H1 (cell line): ENCODE results near the gene PALD1. TPM values are rescaled to one million over a fixed set of nuclear protein-coding genes. Genes with fewer than 3 reads are reported as not detected.

Experiments
- BACH1 ChIP-seq: IDR thresholded peaks from 2 replicates; pipeline ENCODE4 v1.6.1; 2012; ENCODE audit warnings: low read length, improper control_type of control experiment
- BRCA1 ChIP-seq: IDR thresholded peaks from 2 replicates; pipeline ENCODE4 v1.6.1; 2012; ENCODE audit warnings: low read depth, low read length, improper control_type of control experiment
- CBX5 ChIP-seq: fragments of 300-800, 300-1000 bp; sonication (generic); IDR thresholded peaks from 2 replicates; pipeline ENCODE4 v1.7.1; 2016; ENCODE audit warnings: antibody characterized with exemption, low read length, low read depth
- CHD2 ChIP-seq: IDR thresholded peaks from 2 replicates; pipeline ENCODE4 v1.6.1; 2012; ENCODE audit warnings: low read length, improper control_type of control experiment
- EGR1 ChIP-seq: IDR thresholded peaks from 2 replicates; pipeline ENCODE4 v1.6.1; 2011; ENCODE audit warnings: low read depth, low read length, borderline replicate concordance
- FOSL1 ChIP-seq: IDR thresholded peaks from 2 replicates; pipeline ENCODE4 v1.6.1; 2011; ENCODE audit warnings: mild to moderate bottlenecking, low read depth, low read length, moderate library complexity; ENCODE audit not compliant: insufficient read depth
- HDAC2 ChIP-seq, 2 experiments: fragments of 300-600 bp in 1 of 2; sonication (generic) in 1 of 2; IDR thresholded peaks; 2 replicates each; pipeline ENCODE4 v1.6.1; 2011 to 2012; ENCODE audit warnings: low read depth in 2 of 2, low read length in 2 of 2, mild to moderate bottlenecking in 2 of 2, moderate library complexity in 2 of 2, borderline replicate concordance in 1 of 2, inconsistent platforms in 1 of 2
- PHF8 ChIP-seq: fragments of 200-600 bp; sonication (generic); conservative IDR thresholded peaks from 2 replicates; pipeline ENCODE4 v1.7.1; 2012; ENCODE audit warnings: low read depth, mild to moderate bottlenecking, inconsistent platforms, low read length, moderate library complexity
- POLR2A ChIP-seq, 2 experiments: IDR thresholded peaks; 1 replicate in 1 of 2; 2 replicates in 1 of 2; pipeline ENCODE4 v1.6.1; 2011; ENCODE audit warnings: low read depth in 2 of 2, low read length in 2 of 2, mild to moderate bottlenecking in 2 of 2; ENCODE audit errors: control extremely low read depth in 1 of 2
- POLR2AphosphoS5 ChIP-seq: IDR thresholded peaks from 2 replicates; pipeline ENCODE4 v1.6.1; 2011; ENCODE audit warnings: low read depth, low read length
- RXRA ChIP-seq: IDR thresholded peaks from 2 replicates; pipeline ENCODE4 v1.6.1; 2011; ENCODE audit warnings: low read depth, mild to moderate bottlenecking, low read length, moderate library complexity; ENCODE audit not compliant: insufficient read depth
- SP1 ChIP-seq: IDR thresholded peaks from 2 replicates; pipeline ENCODE4 v1.6.1; 2011; ENCODE audit warnings: low read depth, low read length
- SP2 ChIP-seq: IDR thresholded peaks from 2 replicates; pipeline ENCODE4 v1.6.1; 2012; ENCODE audit warnings: mild to moderate bottlenecking, low read length, inconsistent platforms
- SRF ChIP-seq: IDR thresholded peaks from 2 replicates; pipeline ENCODE4 v1.6.1; 2011; ENCODE audit warnings: mild to moderate bottlenecking, low read depth, low read length, moderate library complexity
- SUZ12 ChIP-seq: fragments of 200-600 bp; sonication (generic); IDR thresholded peaks from 2 replicates; pipeline ENCODE4 v1.6.1; 2012; ENCODE audit warnings: mild to moderate bottlenecking, inconsistent platforms, low read length, moderate library complexity, mixed read lengths
- TBP ChIP-seq: IDR thresholded peaks from 2 replicates; pipeline ENCODE4 v1.6.1; 2011; ENCODE audit warnings: low read depth, low read length, improper control_type of control experiment
- TEAD4 ChIP-seq: IDR thresholded peaks from 2 replicates; pipeline ENCODE4 v1.6.1; 2012; ENCODE audit warnings: low read depth, low read length, inconsistent platforms, mixed read lengths
- ZNF274 ChIP-seq: IDR thresholded peaks from 2 replicates; pipeline ENCODE4 v1.7.0; 2012; ENCODE audit warnings: low read length, borderline replicate concordance; ENCODE audit errors: extremely low read depth
- polyA plus RNA-seq, 7 experiments: library from polyadenylated mRNA; depleted of rRNA in 3 of 7; stranded (reverse) in 5 of 7; unstranded in 2 of 7; fragments of >200 nt in 5 of 7; fragments of 200-250 nt in 2 of 7; gene quantifications; 1 replicate in 5 of 7; 2 replicates in 1 of 7; 4 replicates in 1 of 7; pipeline versions ENCODE4 v1.2.1 to v1.2.3, GENCODE V29; 2011 to 2013; ENCODE audit warnings: missing spikeins in 2 of 7, mixed read lengths in 2 of 7
- total RNA-seq: library from RNA; stranded (reverse); fragmentation: NEBNext Ultra II Directional; extraction: Animal tissue kit (Norgen Biotek cat#: 25700); gene quantifications from 2 replicates; pipeline ENCODE4 v1.2.1, GENCODE V29; 2021
- TF ChIP-seq, protein P1 (sequence below): IDR thresholded peaks from 2 replicates; pipeline ENCODE4 v1.6.1; 2012; ENCODE audit warnings: inconsistent platforms
- TF ChIP-seq, protein P2 (sequence below), 3 experiments: IDR thresholded peaks; 1 replicate in 2 of 3; 2 replicates in 1 of 3; pipeline versions ENCODE4 v1.5.1 to v1.6.1; 2011; ENCODE audit warnings: low read length in 3 of 3, mild to moderate bottlenecking in 3 of 3, inconsistent platforms in 2 of 3, low read depth in 1 of 3, moderate library complexity in 1 of 3; ENCODE audit not compliant: insufficient read depth in 1 of 3; ENCODE audit errors: control extremely low read depth in 1 of 3
- TF ChIP-seq, protein P3 (sequence below): IDR thresholded peaks from 2 replicates; pipeline ENCODE4 v1.6.1; 2011; ENCODE audit warnings: low read length, improper control_type of control experiment

PALD1 gene
- total and polyA plus RNA-seq, 2 of the 8 experiments (the other 6 are each of a cell fraction or from before 2014, with no cell fraction given), result 13.3 to 32.8 TPM

DNA sequence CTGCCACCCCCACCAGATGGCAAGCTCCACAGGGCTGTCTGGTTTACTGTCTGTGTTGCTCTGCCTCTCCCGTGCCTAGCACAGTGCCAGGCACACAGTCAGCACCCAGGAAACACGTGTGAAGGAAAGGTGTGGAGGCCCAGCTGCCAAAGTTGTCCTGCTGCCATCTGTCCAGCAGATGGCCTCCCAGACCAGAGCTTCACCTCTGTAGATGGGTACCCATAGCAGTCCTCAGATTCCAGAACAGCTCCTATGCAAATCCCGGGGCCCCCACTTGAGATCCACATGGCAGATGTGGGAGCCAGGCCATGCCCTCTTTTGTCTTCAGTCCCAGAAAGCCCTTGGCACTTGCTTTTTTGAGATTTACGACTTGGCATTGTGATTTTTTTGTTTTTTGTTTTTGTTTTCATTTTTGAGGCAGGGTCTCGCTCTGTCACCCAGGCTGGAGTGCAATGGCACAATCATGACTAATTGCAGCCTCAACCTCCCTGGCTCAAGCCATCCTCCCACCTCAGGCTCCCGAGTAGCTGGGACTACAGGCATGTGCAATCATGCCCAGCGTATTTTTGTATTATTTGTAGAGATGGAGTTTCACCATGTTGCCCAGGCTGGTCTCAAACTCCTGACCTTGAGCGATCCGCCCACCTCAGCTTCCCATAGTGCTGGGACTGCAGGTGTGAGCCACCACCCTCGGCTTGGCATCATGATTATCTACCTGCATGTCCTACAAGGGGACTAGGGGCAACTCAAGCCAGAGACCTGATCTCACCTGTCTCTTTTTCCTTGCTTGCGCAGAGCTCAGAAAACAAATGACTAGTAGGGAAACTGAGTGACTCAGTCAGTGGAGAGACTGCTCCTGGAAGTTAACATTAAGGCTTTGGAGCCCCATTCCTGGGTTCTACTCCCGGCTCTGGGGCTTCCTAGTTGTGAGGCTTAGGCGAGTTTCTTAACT lies 16.9 kb upstream of the PALD1 start (continued):
- no peak for TF ChIP-seq EGR1
- TF ChIP-seq, protein P1, sequence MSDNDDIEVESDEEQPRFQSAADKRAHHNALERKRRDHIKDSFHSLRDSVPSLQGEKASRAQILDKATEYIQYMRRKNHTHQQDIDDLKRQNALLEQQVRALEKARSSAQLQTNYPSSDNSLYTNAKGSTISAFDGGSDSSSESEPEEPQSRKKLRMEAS, result peak; percentile 53; the same call in 1 of the 2 replicates
- no peak for TF ChIP-seq SUZ12
- TF ChIP-seq PHF8, result no peak
- TF ChIP-seq, protein P2, sequence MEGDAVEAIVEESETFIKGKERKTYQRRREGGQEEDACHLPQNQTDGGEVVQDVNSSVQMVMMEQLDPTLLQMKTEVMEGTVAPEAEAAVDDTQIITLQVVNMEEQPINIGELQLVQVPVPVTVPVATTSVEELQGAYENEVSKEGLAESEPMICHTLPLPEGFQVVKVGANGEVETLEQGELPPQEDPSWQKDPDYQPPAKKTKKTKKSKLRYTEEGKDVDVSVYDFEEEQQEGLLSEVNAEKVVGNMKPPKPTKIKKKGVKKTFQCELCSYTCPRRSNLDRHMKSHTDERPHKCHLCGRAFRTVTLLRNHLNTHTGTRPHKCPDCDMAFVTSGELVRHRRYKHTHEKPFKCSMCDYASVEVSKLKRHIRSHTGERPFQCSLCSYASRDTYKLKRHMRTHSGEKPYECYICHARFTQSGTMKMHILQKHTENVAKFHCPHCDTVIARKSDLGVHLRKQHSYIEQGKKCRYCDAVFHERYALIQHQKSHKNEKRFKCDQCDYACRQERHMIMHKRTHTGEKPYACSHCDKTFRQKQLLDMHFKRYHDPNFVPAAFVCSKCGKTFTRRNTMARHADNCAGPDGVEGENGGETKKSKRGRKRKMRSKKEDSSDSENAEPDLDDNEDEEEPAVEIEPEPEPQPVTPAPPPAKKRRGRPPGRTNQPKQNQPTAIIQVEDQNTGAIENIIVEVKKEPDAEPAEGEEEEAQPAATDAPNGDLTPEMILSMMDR (IDR thresholded peaks at IDR 0.05; ENCODE audit: control extremely low read depth in 1 of 3, insufficient read depth in 1 of 3, low read depth in 1 of 3, low read length in 3 of 3), result peak; percentile 95
- TF ChIP-seq TEAD4, result 0 out of 2 replicates have a peak, but pooled peaks have one; percentile 12
- no peak for TF ChIP-seq ZNF274
- no peak for TF ChIP-seq FOSL1
- no peak for TF ChIP-seq TBP
- no peak for TF ChIP-seq CHD2
- no peak for TF ChIP-seq BRCA1
- TF ChIP-seq SP2, result no peak
- TF ChIP-seq HDAC2 (IDR thresholded peaks at IDR 0.05; ENCODE audit: borderline replicate concordance in 1 of 2, low read depth in 2 of 2, low read length in 2 of 2), result no peak
- no peak for TF ChIP-seq SRF
- no peak for TF ChIP-seq BACH1
- TF ChIP-seq SP1, result no peak
- TF ChIP-seq, protein P3, sequence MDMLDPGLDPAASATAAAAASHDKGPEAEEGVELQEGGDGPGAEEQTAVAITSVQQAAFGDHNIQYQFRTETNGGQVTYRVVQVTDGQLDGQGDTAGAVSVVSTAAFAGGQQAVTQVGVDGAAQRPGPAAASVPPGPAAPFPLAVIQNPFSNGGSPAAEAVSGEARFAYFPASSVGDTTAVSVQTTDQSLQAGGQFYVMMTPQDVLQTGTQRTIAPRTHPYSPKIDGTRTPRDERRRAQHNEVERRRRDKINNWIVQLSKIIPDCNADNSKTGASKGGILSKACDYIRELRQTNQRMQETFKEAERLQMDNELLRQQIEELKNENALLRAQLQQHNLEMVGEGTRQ, result no peak
- TF ChIP-seq CBX5, result no peak
- TF ChIP-seq POLR2AphosphoS5, result no peak
- TF ChIP-seq RXRA, result no peak
- no peak for TF ChIP-seq POLR2A (IDR thresholded peaks at IDR 0.05; ENCODE audit: control extremely low read depth in 1 of 2, low read depth in 2 of 2, low read length in 2 of 2)
